SK-N-SH (cell line): ENCODE data around the gene ACSL1. TPM values are rescaled to one million over a fixed set of nuclear protein-coding genes. Genes with fewer than 3 reads are reported as not detected.

Source experiments
- CTCF ChIA-PET: fragments of 300-600, 350-600 bp; formaldehyde crosslinking; extraction: SDS; loops from one replicate; lab custom pipeline; 2021; lab: Yijun Ruan, JAX
- POLR2A ChIA-PET: fragments of 350-600 bp; sonication (Branson Sonifier 250); formaldehyde crosslinking; extraction: SDS; loops from one replicate; lab custom pipeline; 2020; ENCODE audit warnings: antibody characterized with exemption, inconsistent platforms; lab: Yijun Ruan, JAX
- DNase-seq: peaks from one replicate; pipeline ENCODE4 v3.0.0; 2012
- H2AFZ ChIP-seq: fragments of 200-600 bp; sonication (generic); 2 replicates; pipeline ENCODE4 v1.8.1; 2016; ENCODE audit warnings: antibody characterized with exemption, mild to moderate bottlenecking, low read depth
- H3F3A ChIP-seq: fragments of 200-600 bp; sonication (generic); replicated peaks from 2 replicates; pipeline ENCODE3; 2016; ENCODE audit warnings: antibody characterized with exemption, mild to moderate bottlenecking; ENCODE audit not compliant: insufficient read depth
- H3K27ac ChIP-seq, 2 experiments: fragments of 200-500 bp in 1 of 2; fragments of 200-600 bp in 1 of 2; sonication (Bioruptor generic) in 1 of 2; sonication (generic), shearing (Covaris generic) in 1 of 2; 2 replicates each; pipeline versions ENCODE4 v1.5.1 to v1.6.1; 2014 to 2016; ENCODE audit warnings: low read depth in 2 of 2, inconsistent platforms in 1 of 2, low read length in 1 of 2, mild to moderate bottlenecking in 1 of 2, mixed read lengths in 1 of 2
- H3K27me3 ChIP-seq: fragments of 200-600 bp; sonication (generic), shearing (Covaris generic); 2 replicates; pipeline ENCODE4 v1.6.1; 2016; ENCODE audit warnings: mixed run types; ENCODE audit not compliant: insufficient read depth
- H3K36me3 ChIP-seq, 2 experiments: fragments of 200-500 bp in 1 of 2; fragments of 200-600 bp in 1 of 2; sonication (Bioruptor generic) in 1 of 2; sonication (generic) in 1 of 2; replicated peaks in 1 of 2; 2 replicates each; pipeline versions ENCODE3 to v1.5.1; 2014 to 2016; ENCODE audit warnings: low read length in 1 of 2, mild to moderate bottlenecking in 1 of 2; ENCODE audit not compliant: insufficient read depth in 2 of 2, control insufficient read depth in 1 of 2
- H3K4me1 ChIP-seq, 2 experiments: fragments of 200-500 bp in 1 of 2; fragments of 200-600 bp in 1 of 2; sonication (Bioruptor generic) in 1 of 2; sonication (generic), shearing (Covaris generic) in 1 of 2; 2 replicates each; pipeline versions ENCODE4 v1.5.1 to v1.6.1; 2014 to 2016; ENCODE audit warnings: low read depth in 1 of 2, low read length in 1 of 2, mixed run types in 1 of 2; ENCODE audit not compliant: insufficient read depth in 2 of 2, control insufficient read depth in 1 of 2
- H3K4me2 ChIP-seq: fragments of 200-600 bp; sonication (generic), shearing (Covaris generic); 2 replicates; pipeline ENCODE4 v1.6.1; 2017; ENCODE audit warnings: mixed run types
- H3K4me3 ChIP-seq, 2 experiments: fragments of 200-500 bp in 1 of 2; fragments of 200-600 bp in 1 of 2; sonication (Bioruptor generic) in 1 of 2; sonication (generic), shearing (Covaris generic) in 1 of 2; 2 replicates each; pipeline versions ENCODE4 v1.5.1 to v1.8.1; 2014 to 2016; ENCODE audit warnings: low read depth in 2 of 2, inconsistent platforms in 1 of 2, low read length in 1 of 2, mild to moderate bottlenecking in 1 of 2, mixed read lengths in 1 of 2, moderate library complexity in 1 of 2
- H3K79me2 ChIP-seq: fragments of 200-600 bp; sonication (generic); 2 replicates; pipeline ENCODE4 v1.8.1; 2017; ENCODE audit warnings: mild to moderate bottlenecking; ENCODE audit not compliant: insufficient read depth
- H3K9ac ChIP-seq: fragments of 200-600 bp; sonication (generic); 2 replicates; pipeline ENCODE4 v1.6.1; 2017; ENCODE audit warnings: mixed run types
- H3K9me2 ChIP-seq: fragments of 200-600 bp; sonication (generic); 2 replicates; pipeline ENCODE4 v1.6.1; 2017; ENCODE audit warnings: mixed run types
- H3K9me3 ChIP-seq: fragments of 200-600 bp; sonication (generic); 2 replicates; pipeline ENCODE4 v1.6.1; 2017; ENCODE audit warnings: mixed run types, mild to moderate bottlenecking, moderate library complexity
- H4K20me1 ChIP-seq: fragments of 200-600 bp; sonication (generic); 2 replicates; pipeline ENCODE4 v1.6.1; 2017; ENCODE audit warnings: mild to moderate bottlenecking, mixed run types; ENCODE audit not compliant: insufficient read depth
- GATA2 ChIP-seq: sonication (generic); formaldehyde crosslinking; IDR thresholded peaks from 2 replicates; pipeline ENCODE4 v1.5.0; 2020; ENCODE audit warnings: mild to moderate bottlenecking, missing genetic modification reagents
- JUND ChIP-seq: IDR thresholded peaks from 2 replicates; pipeline ENCODE4 v1.4.0; 2012
- NFIC ChIP-seq: IDR thresholded peaks from 2 replicates; pipeline ENCODE4 v1.4.0; 2012; ENCODE audit warnings: borderline replicate concordance
- NRF1 ChIP-seq: IDR thresholded peaks from 2 replicates; pipeline ENCODE4 v1.6.1; 2012; ENCODE audit warnings: low read depth, mild to moderate bottlenecking, low read length
- RFX5 ChIP-seq: IDR thresholded peaks from 2 replicates; pipeline ENCODE4 v1.6.1; 2012; ENCODE audit warnings: mild to moderate bottlenecking, improper control_type of control experiment, low read length
- RXRA ChIP-seq: IDR thresholded peaks from 2 replicates; pipeline ENCODE4 v1.4.0; 2012; ENCODE audit warnings: low read depth, mild to moderate bottlenecking, borderline replicate concordance
- SMC3 ChIP-seq: IDR thresholded peaks from 2 replicates; pipeline ENCODE4 v1.6.1; 2012; ENCODE audit warnings: low read depth, low read length, improper control_type of control experiment
- TAF1 ChIP-seq: IDR thresholded peaks from 2 replicates; pipeline ENCODE4 v1.6.1; 2012; ENCODE audit warnings: low read depth, mild to moderate bottlenecking, low read length, moderate library complexity, borderline replicate concordance
- TEAD4 ChIP-seq: IDR thresholded peaks from 2 replicates; pipeline ENCODE4 v1.4.0; 2012; ENCODE audit warnings: mild to moderate bottlenecking, borderline replicate concordance; ENCODE audit not compliant: insufficient read depth
- YY1 ChIP-seq: IDR thresholded peaks from 2 replicates; pipeline ENCODE4 v1.4.0; 2012; ENCODE audit warnings: low read depth, mild to moderate bottlenecking
- WGBS: methylation state at CpG from one replicate; pipeline ENCODE4 v1.1.6; 2017; ENCODE audit warnings: low lambda C conversion rate; 5-methylcytosine and 5-hydroxymethylcytosine counted together
- polyA plus RNA-seq, 3 experiments: library from polyadenylated mRNA; depleted of rRNA; stranded (reverse); fragments of >200 nt; gene quantifications; 2 replicates each; pipeline ENCODE4 v1.2.3, GENCODE V29; 2012
- TF ChIP-seq, protein P1 (sequence below): IDR thresholded peaks from 2 replicates; pipeline ENCODE4 v1.4.0; 2012; ENCODE audit warnings: low read depth, borderline replicate concordance
- TF ChIP-seq, protein P2 (sequence below): IDR thresholded peaks from 2 replicates; pipeline ENCODE4 v1.6.1; 2012; ENCODE audit warnings: mild to moderate bottlenecking, low read depth, low read length, moderate library complexity
- TF ChIP-seq, protein P3 (sequence below): fragments of 200-600 bp; sonication (generic); IDR thresholded peaks from 2 replicates; pipeline ENCODE4 v1.6.1; 2017; ENCODE audit warnings: antibody characterized with exemption, mild to moderate bottlenecking, moderate library complexity
- TF ChIP-seq, protein P4 (sequence below): fragments of 150-350 bp; IDR thresholded peaks from 2 replicates; pipeline ENCODE4 v1.6.1; 2017; ENCODE audit warnings: antibody characterized with exemption, low read length, low read depth, borderline replicate concordance

Gene ACSL1
- polyA plus RNA-seq, 1 of the 3 experiments (the other 2 are of a cell fraction), result 7.9 TPM

DNA sequence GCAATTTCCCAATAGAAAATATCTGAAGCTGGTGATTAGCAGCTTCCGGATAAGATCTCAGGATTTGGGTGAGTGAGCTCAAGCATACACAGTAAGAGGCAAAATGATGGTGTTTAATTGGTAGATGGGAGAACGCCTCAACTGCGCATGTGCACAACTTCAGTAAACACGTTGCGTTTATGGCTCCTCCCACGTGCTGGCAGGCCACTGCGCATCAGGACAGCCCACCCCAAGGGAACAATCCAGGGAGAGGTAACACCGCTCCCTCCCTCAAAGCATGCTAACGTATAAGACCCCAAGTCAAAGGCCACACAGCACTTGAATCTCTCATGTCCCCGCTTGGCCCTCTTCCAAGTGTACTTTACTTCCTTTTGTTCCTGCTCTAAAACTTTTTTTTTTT, 81.5 kb downstream of the ACSL1 start:
- Histone ChIP-seq H3K4me2 (no peak overlapping the region), H3K79me2 (no peaks in the 10 kb centered on the region), H3K9me3 (no peaks in the 10 kb centered on the region), H3K4me1 (peaks cover 4 to 14% of the 10 kb centered on the region in 2 experiments; a peak in 1 of 4 replicates), H3K27me3 (no peaks in the 10 kb centered on the region), H3K9me2 (no peaks in the 10 kb centered on the region), H3K4me3 (no peak overlapping the region), H3K9ac (no peak overlapping the region), H3F3A (no peaks in the 10 kb centered on the region), H3K27ac (no peak overlapping the region), H2AFZ (no peak overlapping the region), H4K20me1 (no peaks in the 10 kb centered on the region), H3K36me3 (no peaks in the 10 kb centered on the region)
- DNase-seq, result no peak
- ChIA-PET CTCF (interaction anchor here (1.0 kb wide), 1 partner anchor 260 kb away, joined by 3 read pairs; no protein-coding TSS in a partner anchor), POLR2A (no interaction called here)
- 96% methylated on average over 10 of the region's 10 CpGs for WGBS
- TF ChIP-seq TAF1 (no peak), NRF1 (no peak), GATA2 (CRISPR knock-in tag) (no peak), TEAD4 (no peak), NFIC (no peak), YY1 (no peak), RFX5 (no peak), RXRA (no peak), JUND (no peak), SMC3 (no peak)
- TF ChIP-seq, protein P1, sequence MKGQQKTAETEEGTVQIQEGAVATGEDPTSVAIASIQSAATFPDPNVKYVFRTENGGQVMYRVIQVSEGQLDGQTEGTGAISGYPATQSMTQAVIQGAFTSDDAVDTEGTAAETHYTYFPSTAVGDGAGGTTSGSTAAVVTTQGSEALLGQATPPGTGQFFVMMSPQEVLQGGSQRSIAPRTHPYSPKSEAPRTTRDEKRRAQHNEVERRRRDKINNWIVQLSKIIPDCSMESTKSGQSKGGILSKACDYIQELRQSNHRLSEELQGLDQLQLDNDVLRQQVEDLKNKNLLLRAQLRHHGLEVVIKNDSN, result no peak
- TF ChIP-seq, protein P2, sequence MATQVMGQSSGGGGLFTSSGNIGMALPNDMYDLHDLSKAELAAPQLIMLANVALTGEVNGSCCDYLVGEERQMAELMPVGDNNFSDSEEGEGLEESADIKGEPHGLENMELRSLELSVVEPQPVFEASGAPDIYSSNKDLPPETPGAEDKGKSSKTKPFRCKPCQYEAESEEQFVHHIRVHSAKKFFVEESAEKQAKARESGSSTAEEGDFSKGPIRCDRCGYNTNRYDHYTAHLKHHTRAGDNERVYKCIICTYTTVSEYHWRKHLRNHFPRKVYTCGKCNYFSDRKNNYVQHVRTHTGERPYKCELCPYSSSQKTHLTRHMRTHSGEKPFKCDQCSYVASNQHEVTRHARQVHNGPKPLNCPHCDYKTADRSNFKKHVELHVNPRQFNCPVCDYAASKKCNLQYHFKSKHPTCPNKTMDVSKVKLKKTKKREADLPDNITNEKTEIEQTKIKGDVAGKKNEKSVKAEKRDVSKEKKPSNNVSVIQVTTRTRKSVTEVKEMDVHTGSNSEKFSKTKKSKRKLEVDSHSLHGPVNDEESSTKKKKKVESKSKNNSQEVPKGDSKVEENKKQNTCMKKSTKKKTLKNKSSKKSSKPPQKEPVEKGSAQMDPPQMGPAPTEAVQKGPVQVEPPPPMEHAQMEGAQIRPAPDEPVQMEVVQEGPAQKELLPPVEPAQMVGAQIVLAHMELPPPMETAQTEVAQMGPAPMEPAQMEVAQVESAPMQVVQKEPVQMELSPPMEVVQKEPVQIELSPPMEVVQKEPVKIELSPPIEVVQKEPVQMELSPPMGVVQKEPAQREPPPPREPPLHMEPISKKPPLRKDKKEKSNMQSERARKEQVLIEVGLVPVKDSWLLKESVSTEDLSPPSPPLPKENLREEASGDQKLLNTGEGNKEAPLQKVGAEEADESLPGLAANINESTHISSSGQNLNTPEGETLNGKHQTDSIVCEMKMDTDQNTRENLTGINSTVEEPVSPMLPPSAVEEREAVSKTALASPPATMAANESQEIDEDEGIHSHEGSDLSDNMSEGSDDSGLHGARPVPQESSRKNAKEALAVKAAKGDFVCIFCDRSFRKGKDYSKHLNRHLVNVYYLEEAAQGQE, result no peak
- TF ChIP-seq, protein P3, sequence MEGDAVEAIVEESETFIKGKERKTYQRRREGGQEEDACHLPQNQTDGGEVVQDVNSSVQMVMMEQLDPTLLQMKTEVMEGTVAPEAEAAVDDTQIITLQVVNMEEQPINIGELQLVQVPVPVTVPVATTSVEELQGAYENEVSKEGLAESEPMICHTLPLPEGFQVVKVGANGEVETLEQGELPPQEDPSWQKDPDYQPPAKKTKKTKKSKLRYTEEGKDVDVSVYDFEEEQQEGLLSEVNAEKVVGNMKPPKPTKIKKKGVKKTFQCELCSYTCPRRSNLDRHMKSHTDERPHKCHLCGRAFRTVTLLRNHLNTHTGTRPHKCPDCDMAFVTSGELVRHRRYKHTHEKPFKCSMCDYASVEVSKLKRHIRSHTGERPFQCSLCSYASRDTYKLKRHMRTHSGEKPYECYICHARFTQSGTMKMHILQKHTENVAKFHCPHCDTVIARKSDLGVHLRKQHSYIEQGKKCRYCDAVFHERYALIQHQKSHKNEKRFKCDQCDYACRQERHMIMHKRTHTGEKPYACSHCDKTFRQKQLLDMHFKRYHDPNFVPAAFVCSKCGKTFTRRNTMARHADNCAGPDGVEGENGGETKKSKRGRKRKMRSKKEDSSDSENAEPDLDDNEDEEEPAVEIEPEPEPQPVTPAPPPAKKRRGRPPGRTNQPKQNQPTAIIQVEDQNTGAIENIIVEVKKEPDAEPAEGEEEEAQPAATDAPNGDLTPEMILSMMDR, result no peak
- TF ChIP-seq, protein P4, sequence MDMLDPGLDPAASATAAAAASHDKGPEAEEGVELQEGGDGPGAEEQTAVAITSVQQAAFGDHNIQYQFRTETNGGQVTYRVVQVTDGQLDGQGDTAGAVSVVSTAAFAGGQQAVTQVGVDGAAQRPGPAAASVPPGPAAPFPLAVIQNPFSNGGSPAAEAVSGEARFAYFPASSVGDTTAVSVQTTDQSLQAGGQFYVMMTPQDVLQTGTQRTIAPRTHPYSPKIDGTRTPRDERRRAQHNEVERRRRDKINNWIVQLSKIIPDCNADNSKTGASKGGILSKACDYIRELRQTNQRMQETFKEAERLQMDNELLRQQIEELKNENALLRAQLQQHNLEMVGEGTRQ, result no peak
